ENCODE results near the gene CSRNP2. TPM values are rescaled to one million over a fixed set of nuclear protein-coding genes. Genes with fewer than 3 reads are reported as not detected.
A peak's percentile ranks its signal among the peaks of the same experiment; 100 is the strongest.

CSRNP2 gene
- 39.7 and 44.0 TPM in 2 replicates for total RNA-seq (2022)
- percentile 82 among the genes with signal in this experiment for Bru-seq, nascent RNA
- percentile 93 among the genes with signal in this experiment for BruChase-seq, experiment 1, labeled RNA remaining after a 2-hour chase
- percentile 84 among the genes with signal in this experiment for BruChase-seq, experiment 2, labeled RNA remaining after a 6-hour chase
- long read RNA-seq, partial matches to known transcripts = 0 of 6 reads
- long read RNA-seq, other reads (novel, unspliced or antisense) = 6 of 6 reads

GRCh38 chr12:51083126-51083833 lies at the start of gene CSRNP2:
CSRNP2 (minus strand) TSS chr12:51083596; CDS start chr12:51076561, 7,035 bp downstream.
- peaks cover 10% of the 10 kb centered on the region; the same call in 1 of the 2 replicates for H3K4me1 ChIP-seq
- no peaks in the 10 kb centered on the region for H3K27me3 Mint-ChIP-seq (ENCODE audit: insufficient read depth, unreplicated experiment)
- peak within 1 kb of the TSS; percentile 85 for H3K4me3 ChIP-seq (ENCODE audit: low read depth, low read length)
- peaks cover 16% of the 10 kb centered on the region for H3K4me1 Mint-ChIP-seq (ENCODE audit: low read depth, unreplicated experiment)
- peak within 1 kb of the TSS; percentile 96 for H3K4me3 Mint-ChIP-seq (ENCODE audit: unreplicated experiment)
- no TSS peak for BruUV-seq (replicated peaks)
- no peaks in the 10 kb centered on the region for H3K36me3 ChIP-seq (ENCODE audit: control insufficient read depth, insufficient read depth, low read length)
- H3K9me3 Mint-ChIP-seq (ENCODE audit: unreplicated experiment) = no peaks in the 10 kb centered on the region
- DNase-seq = peak; percentile 98 to 99
- no peaks in the 10 kb centered on the region for H3K9me3 ChIP-seq
- POLR2A ChIA-PET = interaction anchor here (0.5 to 2.6 kb wide), 45 partner anchors 8 to 1435 kb away, joined by 3 to 27 read pairs (median 4); partner anchors contain the start of genes DAZAP2, FAM186A, POU6F1 and SLC11A2
- CTCF ChIA-PET = interaction anchor here (0.5 to 1.3 kb wide), 9 partner anchors 12 to 1349 kb away, joined by 3 to 6 read pairs (median 3); partner anchors contain the start of genes LETMD1 and POU6F1
- H3K27me3 ChIP-seq (replicated peaks; ENCODE audit: control insufficient read depth, insufficient read depth, low read length) = no peaks in the 10 kb centered on the region
- H3K27ac Mint-ChIP-seq (ENCODE audit: unreplicated experiment) = peak within 1 kb of the TSS; percentile 94
- peaks cover 43% of the 10 kb centered on the region for H3K36me3 Mint-ChIP-seq (ENCODE audit: insufficient read depth, unreplicated experiment)
- TF ChIP-seq CTCF (IDR thresholded peaks at IDR 0.05; ENCODE audit: insufficient read depth in 1 of 2, low read depth in 1 of 2, low read length in 1 of 2, severe bottlenecking in 1 of 2, unreplicated experiment in 1 of 2) = peak in 1 of 2 experiments; percentile 2
- intact Hi-C loops (cut with micrococcal nuclease; ENCODE audit: unreplicated experiment) = loop anchor here (1.0 to 2.0 kb wide), 7 partner anchors 12 to 258 kb away; partner anchors contain the start of genes DAZAP2, POU6F1 and TFCP2

- intact Hi-C loops (cut with micrococcal nuclease; ENCODE audit: unreplicated experiment) = no loop called here
- BruUV-seq (replicated peaks) = no TSS peak
- Histone ChIP-seq H3K27me3 (replicated peaks; ENCODE audit: control insufficient read depth, insufficient read depth, low read length) (no peaks in the 10 kb centered on the region), H3K4me3 (ENCODE audit: low read depth, low read length) (no peak overlapping the region), H3K4me1 (no peaks in the 10 kb centered on the region), H3K9me3 (no peaks in the 10 kb centered on the region), H3K36me3 (ENCODE audit: control insufficient read depth, insufficient read depth, low read length) (no peaks in the 10 kb centered on the region)
- Mint-ChIP-seq H3K9me3 (ENCODE audit: unreplicated experiment) (no peaks in the 10 kb centered on the region), H3K4me1 (ENCODE audit: low read depth, unreplicated experiment) (no peaks in the 10 kb centered on the region), H3K4me3 (ENCODE audit: unreplicated experiment) (no peak overlapping the region), H3K27ac (ENCODE audit: unreplicated experiment) (no peak overlapping the region), H3K27me3 (ENCODE audit: insufficient read depth, unreplicated experiment) (no peaks in the 10 kb centered on the region), H3K36me3 (ENCODE audit: insufficient read depth, unreplicated experiment) (peaks cover 16% of the 10 kb centered on the region)
- no peak for TF ChIP-seq CTCF (IDR thresholded peaks at IDR 0.05; ENCODE audit: insufficient read depth in 1 of 2, low read depth in 1 of 2, low read length in 1 of 2, severe bottlenecking in 1 of 2, unreplicated experiment in 1 of 2)
- ChIA-PET POLR2A (interaction anchor here (0.5 to 0.6 kb wide), 2 partner anchors 50 kb away, joined by 5 to 6 read pairs; no protein-coding TSS in a partner anchor), CTCF (no interaction called here)
- DNase-seq = no peak
Observed at GRCh38 chr12:51132693-51133092, 49.3 kb upstream of the CSRNP2 start.

GRCh38 chr12:51131745-51132521 lies 48.5 kb upstream of the CSRNP2 start:
- Mint-ChIP-seq H3K27ac (ENCODE audit: unreplicated experiment) (no peak overlapping the region), H3K4me1 (ENCODE audit: low read depth, unreplicated experiment) (no peaks in the 10 kb centered on the region), H3K27me3 (ENCODE audit: insufficient read depth, unreplicated experiment) (no peaks in the 10 kb centered on the region), H3K4me3 (ENCODE audit: unreplicated experiment) (no peak overlapping the region), H3K36me3 (ENCODE audit: insufficient read depth, unreplicated experiment) (peaks cover 16% of the 10 kb centered on the region), H3K9me3 (ENCODE audit: unreplicated experiment) (no peaks in the 10 kb centered on the region)
- BruUV-seq (replicated peaks) = no TSS peak
- CTCF ChIA-PET = no interaction called here
- intact Hi-C loops (cut with micrococcal nuclease; ENCODE audit: unreplicated experiment) = no loop called here
- H3K4me1 ChIP-seq = no peaks in the 10 kb centered on the region
- no peak overlapping the region for H3K4me3 ChIP-seq (ENCODE audit: low read depth, low read length)
- POLR2A ChIA-PET = interaction anchor here (0.6 kb wide), 1 partner anchor 49 kb away, joined by 5 read pairs; no protein-coding TSS in a partner anchor
- H3K9me3 ChIP-seq = no peaks in the 10 kb centered on the region
- no peaks in the 10 kb centered on the region for H3K27me3 ChIP-seq (replicated peaks; ENCODE audit: control insufficient read depth, insufficient read depth, low read length)
- TF ChIP-seq CTCF (IDR thresholded peaks at IDR 0.05; ENCODE audit: insufficient read depth in 1 of 2, low read depth in 1 of 2, low read length in 1 of 2, severe bottlenecking in 1 of 2, unreplicated experiment in 1 of 2) = no peak
- no peaks in the 10 kb centered on the region for H3K36me3 ChIP-seq (ENCODE audit: control insufficient read depth, insufficient read depth, low read length)
- DNase-seq = no peak

Measured in Caco-2 (cell line).